Kidney (tissue), 14 donors: ENCODE measurements around the gene TADA3. TPM values are rescaled to one million over a fixed set of nuclear protein-coding genes. Genes with fewer than 3 reads are reported as not detected.

Experiments used
- DNase-seq, 5 donors: peaks; one replicate each; pipeline ENCODE4 v3.0.0-alpha.2; 2013 to 2020
- FAIRE-seq: peaks from 2 replicates; lab custom pipeline; 2012; peaks lifted over from hg19 to GRCh38; lab: Jason Lieb, UNC
- H3K27ac ChIP-seq, 2 donors: one replicate each; pipeline ENCODE4 v1.7.0; 2013; ENCODE audit warnings: low read depth in 2 of 2, low read length in 2 of 2, inconsistent platforms in 1 of 2
- H3K27me3 ChIP-seq: one replicate; pipeline ENCODE4 v1.7.1; 2013; ENCODE audit warnings: low read length, inconsistent platforms; ENCODE audit not compliant: control insufficient read depth, insufficient read depth
- H3K36me3 ChIP-seq, 3 donors: one replicate each; pipeline versions ENCODE4 v1.7.0 to v1.7.1; 2013; ENCODE audit warnings: low read length in 3 of 3, control low read depth in 1 of 3, inconsistent platforms in 1 of 3; ENCODE audit not compliant: insufficient read depth in 3 of 3, control insufficient read depth in 2 of 3
- H3K4me1 ChIP-seq, 3 donors: one replicate each; pipeline versions ENCODE4 v1.7.0 to v1.7.1; 2013; ENCODE audit warnings: low read length in 3 of 3, inconsistent platforms in 1 of 3, low read depth in 1 of 3; ENCODE audit not compliant: control insufficient read depth in 2 of 3, insufficient read depth in 2 of 3
- H3K4me3 ChIP-seq, 3 donors: one replicate each; pipeline versions ENCODE4 v1.7.0 to v1.8.1; 2013; ENCODE audit warnings: low read length in 3 of 3, control low read depth in 1 of 3, inconsistent platforms in 1 of 3
- H3K9ac ChIP-seq, 3 donors: one replicate each; pipeline versions ENCODE4 v1.7.0 to v1.7.1; 2013; ENCODE audit warnings: low read length in 3 of 3, control low read depth in 1 of 3, inconsistent platforms in 1 of 3
- H3K9me3 ChIP-seq, 3 donors: one replicate each; pipeline versions ENCODE4 v1.7.0 to v1.7.1; 2013; ENCODE audit warnings: low read length in 3 of 3, control low read depth in 1 of 3, inconsistent platforms in 1 of 3; ENCODE audit not compliant: control insufficient read depth in 2 of 3, insufficient read depth in 1 of 3
- CTCF ChIP-seq: IDR thresholded peaks from 3 replicates; pipeline ENCODE4 v1.5.1; 2012; ENCODE audit warnings: mild to moderate bottlenecking, moderate library complexity, borderline replicate concordance; ENCODE audit not compliant: insufficient read depth; ENCODE audit errors: extremely low read depth
- intact Hi-C: fragments of 100-400 bp; cut with DNase I; formaldehyde crosslinking; loops from one replicate; pipeline ENCODE4 v1.11.1; 2022
- polyA plus RNA-seq: library from polyadenylated mRNA; stranded (reverse); fragments of 350-450 nt; fragmentation: Illumina TruSeq; extraction: RNeasy Lipid Tissue Mini Kit (QIAGEN cat#74804); gene quantifications from one replicate; pipeline ENCODE4 v1.2.3, GENCODE V29; 2014; ENCODE audit warnings: low read depth, low replicate concordance; ENCODE audit not compliant: insufficient read depth
- total RNA-seq: library from RNA; stranded (reverse); fragmentation: NEBNext Ultra II Directional; extraction: Animal tissue kit (Norgen Biotek cat#: 25700); gene quantifications from one replicate; pipeline ENCODE4 v1.2.1, GENCODE V29; 2021
- donor health status: control.
- donor health status: control.
- donor health status: control.
- donor health status: control.
- donor health status: control.
- donor health status: DM: yes; HTN: yes; CAD: no.
- donor health status: Normal renal cell carcinoma (clear cell type).

TADA3 gene
- total and polyA plus RNA-seq, 2 donors from 2014 or later, result 58.4 to 65.1 TPM

DNA sequence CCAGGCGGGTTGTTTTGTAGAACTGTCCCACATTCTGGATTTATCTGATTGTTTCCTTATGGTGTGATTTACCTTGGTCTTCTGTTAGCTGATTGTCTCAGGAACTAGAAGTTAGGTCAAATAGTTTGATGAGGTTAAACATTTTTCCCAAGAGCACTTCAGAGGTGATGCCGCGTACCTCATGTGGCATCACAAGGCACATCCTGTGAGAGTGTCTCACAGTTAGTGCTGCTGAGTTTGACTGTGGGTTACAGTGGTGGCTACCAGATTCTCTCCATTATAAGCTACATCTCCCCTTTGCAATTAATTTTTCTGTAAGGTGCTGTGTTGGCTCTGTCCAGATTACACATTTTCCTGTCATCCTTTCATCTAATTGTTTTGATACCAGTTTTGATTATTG, 39.0 kb upstream of the TADA3 start:
- intact Hi-C loops, result no loop called here
- DNase-seq (no peak), FAIRE-seq (no peak)
- no peak overlapping the region for H3K9ac ChIP-seq
- H3K4me3 ChIP-seq, result no peak overlapping the region
- H3K36me3 ChIP-seq, result peaks cover 3 to 8% (median 5%) of the 10 kb centered on the region in 3 donors
- H3K27ac ChIP-seq, result no peak overlapping the region
- no peaks in the 10 kb centered on the region for H3K9me3 ChIP-seq
- TF ChIP-seq CTCF, result no peak
- no peaks in the 10 kb centered on the region for H3K27me3 ChIP-seq
- no peaks in the 10 kb centered on the region for H3K4me1 ChIP-seq

DNA sequence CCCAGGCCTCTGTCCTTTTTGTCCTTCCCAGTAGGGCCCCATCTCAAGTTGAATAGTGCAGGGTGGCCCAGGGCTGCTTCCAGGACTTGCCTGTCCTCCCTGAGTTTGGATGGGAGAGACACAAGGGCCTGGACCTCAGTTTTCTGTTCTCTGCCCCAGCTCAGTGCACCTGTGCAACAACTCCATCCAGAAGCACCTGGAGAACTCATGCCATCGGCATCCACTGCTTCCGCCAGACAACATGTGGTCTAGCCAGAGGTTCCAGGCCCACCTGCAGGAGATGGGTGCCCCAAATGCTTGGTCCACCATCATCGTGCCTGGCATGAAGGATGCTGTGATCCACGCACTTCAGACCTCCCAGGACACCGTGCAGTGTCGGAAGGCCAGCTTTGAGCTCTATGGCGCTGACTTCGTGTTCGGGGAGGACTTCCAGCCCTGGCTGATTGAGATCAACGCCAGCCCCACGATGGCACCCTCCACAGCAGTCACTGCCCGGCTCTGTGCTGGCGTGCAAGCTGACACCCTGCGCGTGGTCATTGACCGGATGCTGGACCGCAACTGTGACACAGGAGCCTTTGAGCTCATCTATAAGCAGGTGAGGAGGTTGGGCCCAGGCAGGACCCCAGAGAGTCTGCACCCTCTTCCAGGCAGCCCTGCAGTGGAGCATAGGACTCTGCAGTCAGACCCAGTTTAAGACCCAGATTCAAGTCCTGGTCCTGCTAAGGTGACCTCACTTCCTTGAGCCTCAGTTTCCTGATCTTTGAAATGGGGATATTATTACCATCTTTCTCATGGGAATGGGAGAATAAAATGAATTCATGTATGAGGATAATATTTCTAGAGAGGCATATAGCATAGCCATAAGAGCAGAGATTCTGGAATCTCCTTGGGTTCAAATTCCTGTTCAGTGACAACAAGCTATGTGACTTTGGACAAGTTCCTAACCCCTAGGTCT, 36.8 kb upstream of the TADA3 start:
- TF ChIP-seq CTCF, result no peak
- H3K9me3 ChIP-seq, result no peaks in the 10 kb centered on the region
- H3K36me3 ChIP-seq, result peaks cover 0 to 2% (median 0%) of the 10 kb centered on the region in 3 donors
- H3K4me3 ChIP-seq, result no peak overlapping the region
- intact Hi-C loops, result no loop called here
- no peaks in the 10 kb centered on the region for H3K4me1 ChIP-seq
- no peaks in the 10 kb centered on the region for H3K27me3 ChIP-seq
- DNase-seq (no peak), FAIRE-seq (no peak)
- H3K27ac ChIP-seq, result no peak overlapping the region
- no peak overlapping the region for H3K9ac ChIP-seq

DNA sequence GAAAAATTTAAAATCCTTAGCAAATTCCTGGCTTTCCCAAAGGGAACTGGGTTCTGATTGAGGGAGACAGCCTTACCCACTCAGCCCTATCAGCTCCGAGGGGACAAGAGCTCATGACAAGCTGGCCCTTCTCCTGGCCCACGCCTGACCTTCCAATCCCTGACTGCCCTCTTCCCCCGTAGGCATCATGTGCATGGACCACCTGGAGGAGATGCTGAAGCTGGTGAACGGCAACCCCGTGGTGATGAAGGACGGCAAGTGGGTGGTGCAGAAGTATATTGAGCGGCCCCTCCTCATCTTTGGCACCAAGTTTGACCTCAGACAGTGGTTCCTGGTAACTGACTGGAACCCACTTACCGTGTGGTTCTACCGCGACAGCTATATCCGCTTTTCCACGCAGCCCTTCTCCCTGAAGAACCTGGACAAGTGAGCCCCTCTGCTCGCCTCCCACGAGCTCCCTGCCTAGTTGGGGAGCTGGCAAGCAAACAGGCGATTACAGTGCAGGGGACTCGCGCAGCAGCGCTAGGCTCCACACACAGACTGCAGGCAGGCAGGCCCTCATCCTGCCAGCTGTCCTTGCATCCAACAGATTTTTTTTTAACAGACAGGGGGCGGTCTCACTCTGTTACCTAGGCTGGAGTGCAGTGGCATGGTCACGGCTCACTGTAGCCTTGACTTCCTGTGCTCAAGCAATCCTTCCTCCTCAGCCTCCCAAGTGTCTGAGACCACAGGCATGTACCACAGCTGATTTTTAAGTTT, 34.7 kb upstream of the TADA3 start:
- H3K27me3 ChIP-seq, result no peaks in the 10 kb centered on the region
- no peak for TF ChIP-seq CTCF
- H3K36me3 ChIP-seq, result peaks cover 0 to 2% (median 0%) of the 10 kb centered on the region in 3 donors
- no peak overlapping the region for H3K27ac ChIP-seq
- intact Hi-C loops, result no loop called here
- H3K9ac ChIP-seq, result no peak overlapping the region
- H3K9me3 ChIP-seq, result no peaks in the 10 kb centered on the region
- DNase-seq (no peak), FAIRE-seq (no peak)
- no peak overlapping the region for H3K4me3 ChIP-seq
- H3K4me1 ChIP-seq, result no peaks in the 10 kb centered on the region
